ENCODE results near the gene SRD5A1. TPM values are rescaled to one million over a fixed set of nuclear protein-coding genes. Genes with fewer than 3 reads are reported as not detected.
A peak's percentile ranks its signal among the peaks of the same experiment; 100 is the strongest.

The SRD5A1 gene
- total RNA-seq, 1 donor from 2014 or later: 21.6 TPM

DNA sequence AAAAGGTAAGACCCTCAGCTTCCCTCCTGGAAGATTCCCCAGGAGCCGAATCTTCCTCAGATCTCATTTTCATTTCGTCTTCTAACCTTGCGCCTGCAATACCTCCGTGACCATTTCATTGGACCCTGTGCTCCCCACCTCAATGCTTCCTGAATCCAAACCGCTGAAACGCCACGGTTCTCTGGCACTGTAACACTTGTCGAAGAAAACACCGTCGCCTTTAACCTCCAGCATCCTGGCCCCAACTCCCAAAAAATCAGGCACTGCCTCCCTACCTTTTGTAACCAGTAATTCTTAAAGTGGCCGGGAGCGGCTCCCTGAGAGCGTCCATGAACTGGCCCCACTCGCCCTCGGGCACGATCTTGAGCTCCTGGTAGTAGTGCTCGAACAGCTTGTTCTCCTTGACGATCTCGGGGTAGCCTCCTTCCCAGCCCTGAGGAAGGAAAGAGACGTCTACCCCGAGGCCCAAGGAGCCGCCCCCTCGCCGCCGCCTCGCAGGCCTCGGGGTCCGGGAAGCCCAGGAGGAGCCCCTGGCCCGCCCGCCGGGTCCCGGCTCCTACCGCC, 834 bp upstream of the SRD5A1 start:
- H3K4me1 Mint-ChIP-seq (ENCODE audit: unreplicated experiment): peaks cover 9% of the 10 kb centered on the region
- no peaks in the 10 kb centered on the region for H3K9me3 Mint-ChIP-seq (ENCODE audit: unreplicated experiment)
- peak overlapping the region; percentile 98 for H3K27ac Mint-ChIP-seq (ENCODE audit: unreplicated experiment)
- H3K27me3 Mint-ChIP-seq (ENCODE audit: unreplicated experiment): peaks cover 9% of the 10 kb centered on the region
- TF ChIP-seq, protein P1, sequence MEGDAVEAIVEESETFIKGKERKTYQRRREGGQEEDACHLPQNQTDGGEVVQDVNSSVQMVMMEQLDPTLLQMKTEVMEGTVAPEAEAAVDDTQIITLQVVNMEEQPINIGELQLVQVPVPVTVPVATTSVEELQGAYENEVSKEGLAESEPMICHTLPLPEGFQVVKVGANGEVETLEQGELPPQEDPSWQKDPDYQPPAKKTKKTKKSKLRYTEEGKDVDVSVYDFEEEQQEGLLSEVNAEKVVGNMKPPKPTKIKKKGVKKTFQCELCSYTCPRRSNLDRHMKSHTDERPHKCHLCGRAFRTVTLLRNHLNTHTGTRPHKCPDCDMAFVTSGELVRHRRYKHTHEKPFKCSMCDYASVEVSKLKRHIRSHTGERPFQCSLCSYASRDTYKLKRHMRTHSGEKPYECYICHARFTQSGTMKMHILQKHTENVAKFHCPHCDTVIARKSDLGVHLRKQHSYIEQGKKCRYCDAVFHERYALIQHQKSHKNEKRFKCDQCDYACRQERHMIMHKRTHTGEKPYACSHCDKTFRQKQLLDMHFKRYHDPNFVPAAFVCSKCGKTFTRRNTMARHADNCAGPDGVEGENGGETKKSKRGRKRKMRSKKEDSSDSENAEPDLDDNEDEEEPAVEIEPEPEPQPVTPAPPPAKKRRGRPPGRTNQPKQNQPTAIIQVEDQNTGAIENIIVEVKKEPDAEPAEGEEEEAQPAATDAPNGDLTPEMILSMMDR (IDR thresholded peaks at IDR 0.05; ENCODE audit: unreplicated experiment): no peak
- H3K36me3 Mint-ChIP-seq (ENCODE audit: low read depth, unreplicated experiment): peaks cover 21% of the 10 kb centered on the region
- no peak for DNase-seq (ENCODE audit: low spot score)
- H3K4me3 Mint-ChIP-seq (ENCODE audit: unreplicated experiment): peak overlapping the region; percentile 100

DNA sequence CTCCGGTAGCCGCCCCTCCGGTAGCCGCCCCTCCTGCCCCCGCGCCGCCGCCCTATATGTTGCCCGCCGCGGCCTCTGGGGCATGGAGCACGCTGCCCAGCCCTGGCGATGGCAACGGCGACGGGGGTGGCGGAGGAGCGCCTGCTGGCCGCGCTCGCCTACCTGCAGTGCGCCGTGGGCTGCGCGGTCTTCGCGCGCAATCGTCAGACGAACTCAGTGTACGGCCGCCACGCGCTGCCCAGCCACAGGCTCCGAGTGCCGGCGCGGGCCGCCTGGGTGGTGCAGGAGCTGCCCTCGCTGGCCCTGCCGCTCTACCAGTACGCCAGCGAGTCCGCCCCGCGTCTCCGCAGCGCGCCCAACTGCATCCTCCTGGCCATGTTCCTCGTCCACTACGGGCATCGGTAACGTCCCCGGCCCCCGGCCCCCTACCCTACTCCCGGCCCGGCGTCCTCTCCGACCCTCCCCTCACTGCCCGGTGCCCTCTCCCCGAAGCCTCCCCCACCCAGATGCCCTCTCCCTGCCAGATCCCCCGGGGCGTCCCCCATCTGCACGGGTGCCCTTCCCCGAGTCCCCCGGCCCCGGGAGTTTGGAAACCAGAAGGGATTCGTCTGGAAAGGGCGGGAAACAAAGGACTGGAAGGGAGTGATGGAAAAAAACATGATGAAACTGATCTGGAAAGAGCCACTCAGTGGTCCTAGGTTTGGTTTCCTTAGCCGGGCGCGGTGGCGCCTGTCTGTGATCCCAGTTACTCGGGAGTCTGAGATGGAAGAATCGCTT, 417 bp downstream of the SRD5A1 start:
- H3K27me3 Mint-ChIP-seq (ENCODE audit: unreplicated experiment): peaks cover 11% of the 10 kb centered on the region
- peaks cover 9% of the 10 kb centered on the region for H3K4me1 Mint-ChIP-seq (ENCODE audit: unreplicated experiment)
- DNase-seq (ENCODE audit: low spot score): peak; percentile 60
- H3K4me3 Mint-ChIP-seq (ENCODE audit: unreplicated experiment): peak overlapping the region; percentile 94
- peaks cover 21% of the 10 kb centered on the region for H3K36me3 Mint-ChIP-seq (ENCODE audit: low read depth, unreplicated experiment)
- H3K27ac Mint-ChIP-seq (ENCODE audit: unreplicated experiment): peak overlapping the region; percentile 77
- no peaks in the 10 kb centered on the region for H3K9me3 Mint-ChIP-seq (ENCODE audit: unreplicated experiment)
- TF ChIP-seq, protein P1 (IDR thresholded peaks at IDR 0.05; ENCODE audit: unreplicated experiment): no peak

DNA sequence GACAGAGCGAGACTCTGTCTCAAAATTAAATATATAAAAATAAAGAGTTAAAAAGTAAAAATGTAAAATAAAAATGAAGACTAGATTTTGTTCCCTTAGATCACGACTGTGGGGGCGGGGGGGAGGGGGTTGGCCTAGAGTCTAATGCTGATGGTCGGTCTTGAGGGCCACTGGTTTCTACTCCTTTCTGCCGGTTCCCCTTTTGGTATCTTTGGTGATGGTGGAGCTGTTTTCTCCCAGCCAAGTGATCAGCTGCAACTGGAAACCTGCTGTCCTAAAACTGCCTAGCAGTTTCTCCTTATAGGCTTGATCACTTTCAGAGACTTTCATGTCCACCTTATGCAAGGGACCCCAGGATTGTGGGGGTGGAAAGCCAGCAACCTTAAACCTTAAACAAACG, 1.1 kb downstream of the SRD5A1 start:
- Mint-ChIP-seq H3K27ac (ENCODE audit: unreplicated experiment) (no peak overlapping the region), H3K4me3 (ENCODE audit: unreplicated experiment) (peak overlapping the region; percentile 94), H3K4me1 (ENCODE audit: unreplicated experiment) (peaks cover 9% of the 10 kb centered on the region), H3K36me3 (ENCODE audit: low read depth, unreplicated experiment) (peaks cover 20% of the 10 kb centered on the region), H3K9me3 (ENCODE audit: unreplicated experiment) (no peaks in the 10 kb centered on the region), H3K27me3 (ENCODE audit: unreplicated experiment) (peaks cover 11% of the 10 kb centered on the region)
- DNase-seq (ENCODE audit: low spot score): no peak
- TF ChIP-seq, protein P1 (IDR thresholded peaks at IDR 0.05; ENCODE audit: unreplicated experiment): no peak

DNA sequence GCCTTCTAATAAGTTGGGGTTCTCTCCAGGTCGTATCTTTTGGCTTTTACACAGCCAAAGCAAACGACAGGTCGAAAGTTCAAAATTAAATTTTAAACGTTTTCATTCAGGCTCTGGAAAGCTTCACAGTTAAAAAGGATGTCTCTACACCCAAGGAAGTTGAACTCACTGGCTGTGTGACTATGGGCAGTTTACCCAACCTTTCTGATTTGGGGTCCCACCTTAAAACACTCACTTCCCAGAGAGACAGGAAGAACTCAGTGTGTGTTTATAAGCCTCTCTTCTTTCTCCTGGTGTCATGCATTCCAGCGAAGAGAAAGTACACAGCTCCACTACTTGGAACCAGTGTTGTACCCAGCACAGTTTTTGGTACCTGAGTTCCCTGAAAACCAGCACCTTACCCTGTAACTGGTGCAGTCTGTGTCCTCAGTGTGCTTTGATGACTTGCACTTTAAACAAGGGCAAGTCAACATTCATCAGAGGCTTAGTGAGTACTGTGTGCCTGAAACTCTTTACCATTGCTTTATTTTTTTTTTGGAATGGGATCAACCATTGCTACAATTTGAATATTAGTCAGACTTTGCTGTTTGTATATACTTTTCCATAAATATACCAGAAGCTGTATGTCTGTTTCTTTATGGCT, 1.7 kb downstream of the SRD5A1 start:
- H3K4me3 Mint-ChIP-seq (ENCODE audit: unreplicated experiment): no peak overlapping the region
- H3K27me3 Mint-ChIP-seq (ENCODE audit: unreplicated experiment): peaks cover 11% of the 10 kb centered on the region
- peaks cover 14% of the 10 kb centered on the region for H3K36me3 Mint-ChIP-seq (ENCODE audit: low read depth, unreplicated experiment)
- TF ChIP-seq, protein P1 (IDR thresholded peaks at IDR 0.05; ENCODE audit: unreplicated experiment): no peak
- H3K27ac Mint-ChIP-seq (ENCODE audit: unreplicated experiment): no peak overlapping the region
- peaks cover 9% of the 10 kb centered on the region for H3K4me1 Mint-ChIP-seq (ENCODE audit: unreplicated experiment)
- DNase-seq (ENCODE audit: low spot score): no peak
- no peaks in the 10 kb centered on the region for H3K9me3 Mint-ChIP-seq (ENCODE audit: unreplicated experiment)

DNA sequence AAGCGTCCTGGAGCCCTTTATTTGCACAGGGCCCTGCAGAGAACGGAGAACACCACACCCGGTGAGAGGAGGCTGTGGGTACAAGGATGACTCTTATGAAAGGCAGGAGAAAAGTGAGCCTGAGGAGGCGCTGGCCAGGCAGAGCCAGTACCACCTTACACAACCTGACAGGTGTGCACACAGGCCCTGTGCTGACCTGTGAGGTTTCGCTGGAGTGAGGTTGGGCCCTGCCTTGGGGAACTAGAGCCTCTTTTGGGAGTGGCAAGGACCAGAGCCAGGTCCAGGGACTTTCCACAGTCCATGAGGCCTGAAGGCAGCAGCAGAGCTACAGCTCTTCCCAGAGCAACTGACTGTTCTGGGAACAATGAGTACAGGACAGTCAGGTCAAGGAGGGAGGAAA, 3.1 kb downstream of the SRD5A1 start:
- peaks cover 7% of the 10 kb centered on the region for H3K36me3 Mint-ChIP-seq (ENCODE audit: low read depth, unreplicated experiment)
- peak overlapping the region; percentile 77 for H3K27ac Mint-ChIP-seq (ENCODE audit: unreplicated experiment)
- H3K27me3 Mint-ChIP-seq (ENCODE audit: unreplicated experiment): peaks cover 10% of the 10 kb centered on the region
- H3K4me1 Mint-ChIP-seq (ENCODE audit: unreplicated experiment): peaks cover 6% of the 10 kb centered on the region
- no peaks in the 10 kb centered on the region for H3K9me3 Mint-ChIP-seq (ENCODE audit: unreplicated experiment)
- TF ChIP-seq, protein P1 (IDR thresholded peaks at IDR 0.05; ENCODE audit: unreplicated experiment): no peak
- DNase-seq (ENCODE audit: low spot score): no peak
- peak overlapping the region; percentile 75 for H3K4me3 Mint-ChIP-seq (ENCODE audit: unreplicated experiment)

All from endothelial cell (in vitro differentiated cells).